GM18511 (cell line): Measurements from ENCODE around the gene ANGPTL8.

ENCODE experiments used
- ATAC-seq: cut with Tn5 transposase; IDR thresholded peaks from one replicate; pipeline ENCODE4 v1.9.1; 2021; ENCODE audit warnings: mild to moderate bottlenecking, moderate library complexity; ENCODE audit not compliant: unreplicated experiment

ANGPTL8 gene, protein sequence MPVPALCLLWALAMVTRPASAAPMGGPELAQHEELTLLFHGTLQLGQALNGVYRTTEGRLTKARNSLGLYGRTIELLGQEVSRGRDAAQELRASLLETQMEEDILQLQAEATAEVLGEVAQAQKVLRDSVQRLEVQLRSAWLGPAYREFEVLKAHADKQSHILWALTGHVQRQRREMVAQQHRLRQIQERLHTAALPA

DNA sequence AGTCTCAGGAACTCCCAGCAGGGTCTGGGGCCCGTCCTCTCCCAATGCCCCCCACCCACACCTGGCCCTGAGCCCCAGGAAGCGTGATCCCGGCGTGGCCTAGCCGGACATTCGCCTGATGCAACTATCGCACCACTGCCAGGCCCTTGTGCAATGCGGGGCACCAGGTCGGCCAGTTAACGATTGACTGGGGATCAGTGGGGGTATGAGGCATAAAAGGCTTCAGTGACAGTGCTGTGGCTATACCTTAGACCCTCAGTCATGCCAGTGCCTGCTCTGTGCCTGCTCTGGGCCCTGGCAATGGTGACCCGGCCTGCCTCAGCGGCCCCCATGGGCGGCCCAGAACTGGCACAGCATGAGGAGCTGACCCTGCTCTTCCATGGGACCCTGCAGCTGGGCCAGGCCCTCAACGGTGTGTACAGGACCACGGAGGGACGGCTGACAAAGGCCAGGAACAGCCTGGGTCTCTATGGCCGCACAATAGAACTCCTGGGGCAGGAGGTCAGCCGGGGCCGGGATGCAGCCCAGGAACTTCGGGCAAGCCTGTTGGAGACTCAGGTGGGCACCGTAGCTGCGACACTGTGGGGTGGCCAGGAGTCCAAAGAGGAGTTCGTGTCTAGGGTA lies at the start of gene ANGPTL8:
Gene ANGPTL8 (plus strand): TSS at position 243 of the 624 bp plus-strand sequence. CDS start 19 bp downstream, at position 262.
- ATAC-seq, result no peak

DNA sequence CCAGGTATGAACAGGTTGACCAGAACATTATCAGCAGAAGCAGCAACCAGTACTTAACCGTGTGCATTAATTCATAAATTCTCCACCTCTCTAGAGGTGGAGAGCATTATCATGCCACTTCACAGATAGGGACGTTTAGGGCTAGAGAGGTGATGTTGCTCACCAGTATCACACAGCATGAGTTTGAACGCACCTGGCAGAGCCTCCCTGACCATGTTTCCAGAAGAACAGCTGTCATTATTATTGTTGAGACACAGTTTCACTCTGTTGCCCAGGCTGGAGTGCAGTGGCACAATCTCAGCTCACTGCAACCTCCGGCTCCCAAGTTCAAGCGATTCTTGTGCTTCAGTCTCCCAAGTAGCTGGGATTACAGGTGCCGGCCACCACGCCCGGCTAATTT lies 48.9 kb upstream of the ANGPTL8 start:
- no peak for ATAC-seq

DNA sequence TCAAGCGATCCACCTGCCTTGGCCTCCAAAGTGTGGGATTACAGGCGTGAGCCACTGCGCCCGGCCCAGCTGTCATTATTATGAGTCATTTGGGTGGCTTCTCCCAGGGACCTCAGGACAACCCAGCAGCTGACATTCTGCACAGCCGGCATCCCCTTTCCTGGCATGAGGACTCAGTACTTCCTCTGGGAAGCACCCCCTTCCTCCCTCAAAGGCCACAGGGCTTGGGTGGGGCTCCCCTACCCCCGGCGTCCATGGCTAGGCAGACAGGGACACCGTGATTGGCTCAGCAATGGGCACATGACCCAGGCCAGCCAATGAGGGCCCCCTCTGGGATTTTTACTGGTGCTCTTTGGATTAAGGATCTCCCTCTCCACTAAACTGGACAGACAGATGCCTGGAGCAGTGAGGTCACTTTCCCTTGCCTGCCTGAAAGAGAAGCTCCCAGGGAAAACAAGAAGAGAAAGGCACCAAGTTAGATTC lies 48.1 kb upstream of the ANGPTL8 start:
- ATAC-seq, result no peak

DNA sequence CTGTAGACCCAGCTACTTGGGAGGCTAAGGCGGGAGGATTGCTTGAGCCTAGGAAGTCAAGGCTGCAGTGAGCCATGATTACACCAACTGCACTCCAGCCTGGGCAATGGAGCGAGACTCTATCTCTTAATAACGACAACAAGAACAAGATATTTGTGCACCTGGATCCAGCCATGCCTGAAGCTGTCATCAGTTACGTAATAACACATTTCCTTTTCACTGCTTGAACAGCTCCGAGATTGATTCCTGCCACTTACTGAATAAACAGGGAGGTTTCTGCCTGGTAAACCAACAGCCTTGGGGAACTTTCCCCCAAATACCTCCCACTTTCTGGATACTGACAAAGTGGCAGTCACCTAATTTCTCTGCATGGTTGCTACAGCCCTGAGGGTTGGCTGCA lies 47.5 kb upstream of the ANGPTL8 start:
- no peak for ATAC-seq

DNA sequence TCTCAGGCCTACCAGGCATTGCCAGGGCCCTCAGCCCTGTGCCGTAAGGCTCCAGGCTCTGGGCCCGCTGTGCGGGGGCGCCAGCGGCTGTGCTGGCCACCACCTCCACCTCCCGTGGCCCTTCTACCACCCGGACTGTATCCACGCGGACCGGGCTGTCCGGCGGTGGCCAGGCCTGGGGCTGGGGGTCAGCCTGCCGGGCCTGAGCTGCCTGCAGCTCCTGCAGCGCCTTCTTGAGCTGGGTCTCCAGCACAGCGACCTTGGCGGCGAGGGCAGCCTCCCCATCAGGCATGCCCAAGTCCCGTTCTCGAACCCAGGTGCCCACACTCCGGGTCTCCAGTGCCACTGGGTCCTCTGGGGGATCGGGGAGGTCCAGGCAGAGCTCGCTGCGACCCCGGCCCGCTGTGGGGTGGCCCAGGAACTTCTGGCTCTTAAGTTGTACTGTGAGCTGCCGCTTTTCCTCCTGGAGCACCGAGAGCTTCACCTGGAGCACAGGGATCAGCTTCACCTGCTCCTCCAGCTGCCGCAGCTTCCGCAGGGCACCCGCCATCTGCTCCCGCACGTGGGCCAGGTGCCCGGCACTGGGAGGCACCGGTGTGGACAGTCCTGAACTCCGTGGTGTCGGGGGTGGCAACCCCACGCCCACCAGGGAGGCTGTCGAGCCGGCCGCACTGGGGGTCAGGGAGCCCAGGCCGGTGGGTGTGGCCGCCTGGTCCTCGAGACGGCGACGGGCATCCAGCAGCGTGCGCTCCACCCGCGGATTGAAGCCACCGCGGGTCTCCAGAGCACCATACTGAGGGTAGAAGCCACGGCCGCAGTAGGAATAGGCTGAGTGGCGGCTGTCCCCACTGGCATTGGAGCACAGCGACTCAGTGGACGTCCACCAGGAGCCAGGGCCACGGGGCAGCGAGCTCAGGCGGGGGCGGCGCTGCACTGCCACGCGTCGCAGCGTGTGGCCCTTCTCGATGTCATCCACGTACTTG lies 46.2 kb upstream of the ANGPTL8 start:
- no peak for ATAC-seq

DNA sequence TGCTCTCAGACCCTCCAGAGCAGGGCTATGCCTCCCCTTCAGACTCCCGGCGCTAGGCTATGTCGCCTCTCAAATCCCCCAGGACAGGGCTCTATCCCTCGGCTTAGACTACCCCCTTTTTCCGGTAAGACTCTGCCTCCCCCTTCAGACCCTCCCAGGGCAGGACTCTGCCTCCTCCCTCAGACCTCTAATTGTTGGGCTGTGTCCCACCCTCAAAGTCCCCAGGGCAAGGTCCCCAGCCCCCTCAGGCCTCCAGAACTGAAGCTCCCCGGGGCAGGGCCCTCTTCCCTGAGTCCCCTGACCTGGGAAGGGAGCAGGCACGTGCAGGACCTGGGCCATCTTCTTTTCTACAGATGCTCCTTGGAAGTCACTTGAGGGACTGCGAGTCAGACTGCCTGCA lies 45.2 kb upstream of the ANGPTL8 start:
- ATAC-seq, result no peak

DNA sequence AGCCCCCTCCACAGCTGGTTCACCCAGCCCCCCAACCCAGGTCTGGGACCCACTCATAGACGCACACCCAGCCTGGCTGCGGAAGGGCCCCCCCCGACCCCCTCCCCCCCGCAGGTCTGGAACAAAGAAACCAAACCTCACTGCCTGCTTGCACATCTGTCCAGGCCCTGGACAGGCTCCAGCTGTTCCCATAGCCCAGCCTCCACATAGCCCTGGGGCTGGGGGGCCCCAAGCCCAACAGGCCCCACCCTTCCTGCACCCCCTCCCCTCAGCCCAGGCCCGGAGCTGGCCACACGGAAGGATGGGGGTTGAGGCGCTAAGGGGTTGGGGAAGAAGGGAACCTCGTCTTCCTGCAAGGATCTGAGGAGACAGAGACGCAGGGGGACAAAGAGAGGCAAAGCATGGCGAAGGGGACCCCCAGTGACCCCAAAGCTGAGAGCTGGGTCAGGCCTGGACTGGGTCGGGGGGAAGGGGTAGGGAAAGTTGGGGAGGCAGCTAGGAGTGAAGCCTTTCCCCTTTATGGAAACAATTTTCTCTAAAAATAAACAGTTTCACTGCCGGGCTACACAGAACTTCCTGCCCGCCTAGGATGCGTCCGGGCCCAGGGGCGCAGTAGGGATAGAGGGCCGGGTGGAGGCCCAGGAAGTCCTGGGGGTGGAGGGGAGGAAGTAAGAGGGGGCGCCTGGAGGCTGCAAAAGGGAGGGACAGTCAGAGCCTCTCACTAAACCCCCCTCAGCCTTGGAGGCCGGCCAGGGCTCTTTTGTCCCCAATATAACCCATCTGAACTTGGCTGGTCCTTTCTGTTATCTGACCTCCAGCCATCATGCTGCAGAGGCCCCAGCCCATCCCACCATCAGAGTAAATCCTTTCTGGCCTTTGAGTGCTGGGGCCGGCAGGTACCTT lies 44.5 kb upstream of the ANGPTL8 start:
- no peak for ATAC-seq

DNA sequence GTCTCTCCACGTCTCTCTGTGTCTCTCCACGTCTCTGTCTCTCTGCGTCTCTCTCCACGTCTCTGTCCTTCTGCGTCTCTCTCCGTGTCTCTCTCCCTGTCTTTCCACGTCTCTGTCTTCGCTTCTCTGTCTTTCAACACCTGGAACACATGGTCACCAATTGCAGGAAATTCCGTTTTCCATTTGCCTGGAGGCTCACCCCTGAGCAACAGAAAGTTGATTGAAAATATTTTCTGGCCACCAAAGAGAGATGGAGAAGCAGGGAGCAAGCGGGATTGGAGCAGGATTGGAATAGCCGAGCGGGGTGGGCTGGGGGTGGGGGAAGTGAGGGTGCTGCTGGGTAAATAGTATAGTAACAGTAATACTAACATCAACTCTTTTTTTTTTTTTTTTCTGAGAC lies 43.7 kb upstream of the ANGPTL8 start:
- ATAC-seq, result no peak

DNA sequence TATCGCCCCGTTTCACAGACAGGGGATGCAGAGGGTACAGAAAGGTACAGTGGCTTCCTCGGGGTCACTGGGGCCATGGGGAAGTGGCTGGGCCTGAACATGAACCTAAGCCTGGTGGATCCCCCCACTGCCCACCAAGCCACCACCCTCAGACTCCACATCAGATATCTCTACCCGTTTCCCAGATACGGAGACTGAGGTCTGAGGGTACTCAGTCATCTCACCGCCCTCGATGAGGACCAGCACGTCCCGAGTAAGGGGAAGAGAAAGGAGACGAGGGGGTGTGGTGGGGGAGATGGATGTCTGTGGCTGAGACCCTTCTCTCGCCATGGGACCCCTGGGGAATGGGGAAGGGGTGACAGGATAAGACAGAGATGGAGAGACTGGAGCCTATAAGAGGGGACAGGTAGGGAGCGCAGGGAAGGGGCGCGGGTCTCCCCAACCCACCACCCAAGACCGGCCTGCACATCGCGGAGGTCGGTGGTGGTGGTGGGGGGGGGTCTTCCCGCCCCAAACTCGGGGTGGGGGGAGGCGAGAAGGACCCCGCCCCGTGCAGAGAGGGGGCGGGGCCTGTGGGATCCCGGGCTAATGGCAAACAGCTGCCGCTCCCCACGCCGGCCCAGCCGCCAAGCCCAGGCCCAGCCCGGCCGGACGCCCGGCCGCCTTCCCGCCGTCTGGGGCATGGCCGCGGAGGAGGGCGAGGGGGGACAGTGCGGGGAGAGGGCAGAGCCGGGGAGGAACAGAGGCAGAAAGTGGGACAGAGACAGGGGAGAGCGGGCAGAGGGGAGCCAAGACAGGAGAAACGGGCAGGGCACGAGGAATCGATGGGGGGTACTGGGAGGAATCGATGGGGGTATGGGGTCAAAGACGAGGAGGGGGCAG lies 42.8 kb upstream of the ANGPTL8 start:
- no peak for ATAC-seq

DNA sequence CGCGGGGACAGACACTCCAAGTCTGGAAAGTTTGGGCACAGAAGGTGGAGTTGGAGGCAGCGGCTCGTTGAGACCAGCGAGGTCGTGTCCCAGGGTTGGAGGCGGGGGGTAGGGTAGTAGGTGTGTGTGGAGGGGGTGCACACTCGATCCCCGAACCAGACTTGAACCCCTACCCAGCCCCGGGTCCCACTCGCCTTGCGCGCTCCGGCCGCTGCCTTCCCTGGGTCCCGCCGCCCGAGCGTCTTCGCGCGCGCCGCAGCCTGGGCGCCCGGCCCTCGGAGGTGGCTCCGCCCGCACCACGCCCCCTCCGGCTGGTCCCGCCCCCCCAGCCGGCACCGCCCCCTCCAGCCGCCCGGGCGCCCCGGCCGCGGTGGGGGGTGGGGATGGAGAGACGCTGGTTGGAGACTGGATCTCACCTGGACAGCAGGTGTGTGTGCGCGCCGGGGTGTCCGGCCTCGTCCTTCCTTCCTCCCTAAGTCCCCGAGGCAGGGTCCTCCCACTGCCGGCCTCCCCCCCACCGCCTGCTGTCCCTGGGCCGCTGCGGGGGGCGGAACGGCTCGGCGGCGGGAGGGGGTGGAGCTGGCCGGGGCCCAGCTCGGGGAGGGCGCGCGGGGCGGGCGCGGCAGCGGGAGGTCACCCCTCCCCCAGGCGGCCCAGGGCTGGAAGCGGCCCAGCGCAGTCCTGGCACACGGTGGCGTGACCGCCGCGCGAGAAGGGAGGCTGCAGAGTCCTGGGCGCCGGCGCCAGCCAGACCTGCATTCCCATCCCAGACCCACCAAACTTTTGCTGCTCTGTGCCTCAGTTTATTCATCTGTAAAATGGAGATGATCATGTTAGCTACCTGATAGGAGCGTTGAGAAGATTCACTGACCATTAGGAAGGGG lies 41.9 kb upstream of the ANGPTL8 start, which contains the start of gene KANK2:
Gene KANK2 (minus strand): TSS at position 255 of the 884 bp plus-strand sequence. CDS start 3,034 bp downstream, outside the sequence.
- ATAC-seq, result peak; percentile 82

DNA sequence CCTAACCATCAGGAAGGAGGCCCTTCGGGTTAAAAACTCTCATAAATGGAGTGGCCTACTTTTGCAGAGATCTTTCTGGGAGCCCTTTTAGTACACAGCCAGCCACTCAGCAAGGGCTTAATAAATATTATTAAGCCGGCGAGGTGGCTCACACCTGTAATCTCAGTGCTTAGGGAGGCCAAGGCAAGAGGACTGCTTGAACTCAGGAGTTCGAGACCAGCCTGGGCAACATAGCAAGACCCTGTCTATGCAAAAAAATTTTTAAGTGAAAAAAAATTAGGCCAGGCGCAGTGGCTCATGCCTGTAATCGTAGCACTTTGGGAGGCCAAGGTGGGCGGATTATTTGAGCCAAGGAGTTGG lies 41.3 kb upstream of the ANGPTL8 start:
- ATAC-seq, result no peak

DNA sequence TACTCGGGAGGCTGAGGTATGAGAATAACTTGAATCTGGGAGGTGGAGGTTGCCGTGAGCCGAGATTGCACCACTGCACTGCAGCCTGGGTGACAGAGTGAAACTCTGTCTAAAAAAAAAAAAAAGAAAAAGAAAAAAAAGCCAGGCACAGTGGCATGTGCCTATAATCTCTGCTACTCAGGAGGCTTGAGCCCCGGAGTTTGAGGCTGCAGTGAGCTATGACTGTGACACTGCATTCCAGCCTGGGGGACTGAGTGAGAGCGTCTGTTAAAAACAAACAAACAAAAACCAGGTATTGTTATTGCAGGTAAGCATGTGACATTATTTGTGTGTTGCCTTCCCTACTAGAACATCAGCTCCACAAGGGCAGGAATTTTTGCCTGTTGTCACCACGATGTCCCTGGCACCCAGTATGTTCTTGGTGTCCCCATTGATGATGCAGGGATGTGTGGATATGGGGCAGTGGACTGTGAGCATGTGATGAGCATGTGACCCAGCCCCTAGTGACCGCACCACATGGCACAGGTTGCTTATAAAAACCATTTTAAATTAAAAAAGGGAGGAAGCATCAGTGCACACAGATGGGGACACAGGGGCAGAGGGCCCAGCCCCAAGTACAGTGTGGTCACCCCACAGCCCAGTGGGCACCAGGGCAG lies 40.5 kb upstream of the ANGPTL8 start:
- ATAC-seq, result no peak

DNA sequence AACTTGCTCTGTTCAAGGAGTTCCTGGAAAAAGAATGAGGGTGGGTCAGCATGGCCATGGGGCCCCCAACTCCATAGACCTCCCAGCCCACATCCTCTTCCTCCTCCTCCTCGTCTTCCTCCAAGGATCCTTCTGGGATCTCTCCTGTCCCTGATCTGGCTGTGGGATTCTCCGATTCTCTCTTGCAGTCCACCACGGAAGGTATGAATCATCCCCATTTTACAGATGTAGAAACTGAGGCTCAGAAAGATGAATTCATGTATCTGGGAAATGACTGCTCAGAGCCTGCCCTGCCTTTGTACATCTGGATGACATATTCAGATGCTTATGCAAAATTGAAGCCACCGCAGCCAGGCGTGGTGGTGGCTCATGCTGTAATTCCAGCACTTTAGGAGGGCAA lies 39.9 kb upstream of the ANGPTL8 start:
- ATAC-seq, result no peak

DNA sequence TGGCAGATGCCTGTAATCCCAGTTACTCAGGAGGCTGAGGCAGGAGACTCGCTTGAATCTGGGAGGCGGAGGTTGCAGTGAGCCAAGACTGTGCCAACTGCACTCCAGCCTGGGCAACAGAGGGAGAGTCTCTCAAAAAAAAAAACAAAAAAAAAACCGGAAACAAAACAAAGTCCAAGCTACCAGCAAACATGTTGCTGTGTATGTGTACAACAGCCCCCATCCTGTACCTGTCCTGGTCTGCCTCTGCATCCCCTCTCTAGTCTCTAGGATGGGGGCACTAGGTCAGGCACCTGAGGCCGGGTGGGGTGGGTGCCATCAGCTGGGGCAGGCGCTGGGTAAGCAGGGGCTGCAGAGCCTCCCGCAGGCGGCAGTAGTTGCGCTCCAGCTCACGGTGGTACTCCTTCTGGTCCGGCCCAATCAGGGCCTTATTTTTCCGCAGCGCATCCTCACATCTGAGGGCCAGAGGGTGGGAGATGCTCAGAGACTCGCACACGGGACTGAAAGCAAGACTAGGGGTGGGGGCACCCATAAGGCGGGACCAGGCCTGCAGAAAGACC lies 39.3 kb upstream of the ANGPTL8 start:
- no peak for ATAC-seq

DNA sequence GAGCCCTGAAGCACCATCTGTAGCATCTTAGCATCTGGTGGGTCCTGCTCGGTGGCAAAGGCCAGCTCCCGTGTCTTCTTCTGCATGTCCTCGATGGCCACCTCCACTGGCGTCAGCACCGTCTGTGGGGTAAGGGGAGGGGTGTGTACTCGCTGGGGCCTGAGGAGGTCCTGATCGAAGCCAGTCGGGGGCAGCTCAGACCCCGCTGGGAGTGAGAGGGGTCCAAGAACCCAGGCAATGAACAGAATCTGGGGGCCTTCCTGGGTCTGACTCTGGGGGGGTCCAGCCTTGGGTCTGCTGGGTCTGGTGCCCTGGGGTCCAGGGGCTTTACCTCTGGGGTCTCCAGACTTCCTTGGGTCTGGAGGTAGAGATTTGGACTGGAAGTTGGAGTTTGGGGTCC lies 38.5 kb upstream of the ANGPTL8 start:
- no peak for ATAC-seq

DNA sequence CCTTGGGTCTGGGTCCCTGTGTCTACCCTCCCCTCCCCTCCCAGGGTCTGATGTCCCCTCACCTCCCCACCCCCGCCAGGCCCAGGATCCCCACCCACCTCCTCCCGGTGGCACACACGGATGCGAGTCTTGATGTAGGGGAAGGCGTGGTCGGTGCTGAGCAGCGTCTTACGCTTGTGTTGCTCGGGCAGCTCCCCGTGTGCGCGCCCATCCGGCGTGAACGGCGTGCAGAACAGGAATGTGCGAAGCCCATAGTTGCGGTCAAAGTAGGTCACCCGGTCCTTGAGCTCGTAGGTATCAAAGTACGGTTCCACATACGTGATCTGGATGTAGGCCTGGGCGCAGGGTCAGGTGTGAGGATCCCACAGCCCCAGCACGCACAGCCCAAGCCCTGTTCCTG lies 37.6 kb upstream of the ANGPTL8 start:
- ATAC-seq, result no peak

DNA sequence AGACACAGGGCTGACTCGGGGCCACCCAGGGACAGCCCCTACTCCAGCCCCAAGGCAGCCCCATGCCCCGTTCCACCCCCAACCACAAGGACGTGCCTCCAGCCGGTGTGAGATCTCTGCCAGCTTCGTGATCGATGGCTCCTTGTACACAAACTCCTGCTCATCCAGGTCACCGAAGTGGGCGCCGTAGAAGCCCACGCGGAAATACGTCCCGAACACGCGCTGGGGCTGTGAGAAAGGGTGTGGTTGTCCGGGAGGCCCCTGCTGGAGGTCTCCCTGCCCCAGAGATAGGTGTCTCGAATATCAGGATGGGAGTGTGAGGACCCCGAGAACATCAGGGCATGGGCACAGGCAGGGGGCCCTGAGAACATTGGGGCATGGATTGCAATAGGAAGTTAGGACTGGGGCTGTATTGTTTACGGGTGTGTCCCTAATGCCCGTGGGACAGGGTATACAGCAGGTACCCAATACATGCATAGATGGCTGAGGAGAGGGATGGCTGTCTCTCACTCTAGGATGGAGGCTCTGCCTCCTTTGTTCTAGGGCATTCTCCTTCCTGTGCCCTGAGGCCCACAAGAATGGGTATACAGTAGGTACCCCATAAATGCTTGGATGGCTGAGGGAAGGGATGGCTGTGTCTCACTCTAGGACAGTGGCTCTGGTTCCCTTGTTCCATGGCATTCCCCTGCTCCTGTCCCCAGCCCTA lies 36.8 kb upstream of the ANGPTL8 start:
- no peak for ATAC-seq
